ENCODE results near the gene FASTK. TPM values are rescaled to one million over a fixed set of nuclear protein-coding genes. Genes with fewer than 3 reads are reported as not detected.

The FASTK gene
- total and polyA plus RNA-seq, 2 donors (not counting 3 experiments of a cell fraction or from before 2014, with no cell fraction given), result 73.3 to 113 TPM

- TF ChIP-seq FOS (IDR thresholded peaks at IDR 0.05; ENCODE audit: borderline replicate concordance, insufficient read depth, low read length), result no peak
- TF ChIP-seq GATA2 (IDR thresholded peaks at IDR 0.05; ENCODE audit: insufficient read depth, insufficient read length, low read depth, low read length), result no peak
- TF ChIP-seq JUN (IDR thresholded peaks at IDR 0.05; ENCODE audit: borderline replicate concordance, insufficient read depth, insufficient read length, low read depth), result no peak
- no peak for TF ChIP-seq EZH2 (IDR thresholded peaks at IDR 0.05; ENCODE audit: borderline replicate concordance, low read depth, low read length, severe bottlenecking)
- no peak for TF ChIP-seq POLR2A (IDR thresholded peaks at IDR 0.05; ENCODE audit: low read depth, low read length)
- TF ChIP-seq MYC (IDR thresholded peaks at IDR 0.05; ENCODE audit: low read depth, low read length), result no peak
- TF ChIP-seq POLR2AphosphoS5 (IDR thresholded peaks at IDR 0.05; ENCODE audit: insufficient read depth, low read depth, low read length), result no peak
- TF ChIP-seq, protein P1, sequence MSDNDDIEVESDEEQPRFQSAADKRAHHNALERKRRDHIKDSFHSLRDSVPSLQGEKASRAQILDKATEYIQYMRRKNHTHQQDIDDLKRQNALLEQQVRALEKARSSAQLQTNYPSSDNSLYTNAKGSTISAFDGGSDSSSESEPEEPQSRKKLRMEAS (IDR thresholded peaks at IDR 0.05; ENCODE audit: insufficient read depth, insufficient read length), result no peak
- TF ChIP-seq, protein P2, sequence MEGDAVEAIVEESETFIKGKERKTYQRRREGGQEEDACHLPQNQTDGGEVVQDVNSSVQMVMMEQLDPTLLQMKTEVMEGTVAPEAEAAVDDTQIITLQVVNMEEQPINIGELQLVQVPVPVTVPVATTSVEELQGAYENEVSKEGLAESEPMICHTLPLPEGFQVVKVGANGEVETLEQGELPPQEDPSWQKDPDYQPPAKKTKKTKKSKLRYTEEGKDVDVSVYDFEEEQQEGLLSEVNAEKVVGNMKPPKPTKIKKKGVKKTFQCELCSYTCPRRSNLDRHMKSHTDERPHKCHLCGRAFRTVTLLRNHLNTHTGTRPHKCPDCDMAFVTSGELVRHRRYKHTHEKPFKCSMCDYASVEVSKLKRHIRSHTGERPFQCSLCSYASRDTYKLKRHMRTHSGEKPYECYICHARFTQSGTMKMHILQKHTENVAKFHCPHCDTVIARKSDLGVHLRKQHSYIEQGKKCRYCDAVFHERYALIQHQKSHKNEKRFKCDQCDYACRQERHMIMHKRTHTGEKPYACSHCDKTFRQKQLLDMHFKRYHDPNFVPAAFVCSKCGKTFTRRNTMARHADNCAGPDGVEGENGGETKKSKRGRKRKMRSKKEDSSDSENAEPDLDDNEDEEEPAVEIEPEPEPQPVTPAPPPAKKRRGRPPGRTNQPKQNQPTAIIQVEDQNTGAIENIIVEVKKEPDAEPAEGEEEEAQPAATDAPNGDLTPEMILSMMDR (IDR thresholded peaks at IDR 0.05; ENCODE audit: extremely low read depth in 1 of 2, insufficient read depth in 1 of 2, low read depth in 1 of 2, low read length in 2 of 2), result no peak
- dilution Hi-C loops (cut with MboI; ENCODE audit: extremely low pct_ligation_motif_present, low sequenced_read_pairs) (no loop called here), intact Hi-C loops (cut with micrococcal nuclease) (no loop called here)
- peaks cover 34% of the 10 kb centered on the region for H3K4me1 ChIP-seq (ENCODE audit: control insufficient read depth, extremely low read depth, insufficient read depth, low read length)
- H3K36me3 ChIP-seq (ENCODE audit: control insufficient read depth in 2 of 2, extremely low read depth in 1 of 2, insufficient read depth in 2 of 2, low read length in 2 of 2), result peaks cover 2 to 15% of the 10 kb centered on the region in 2 experiments
- H3K9ac ChIP-seq (replicated peaks; ENCODE audit: extremely low read depth, insufficient read depth, low read length), result peak overlapping the region; percentile 88
- H3K27ac ChIP-seq (ENCODE audit: insufficient read depth, low read depth, low read length), result no peak overlapping the region
- DNase-seq (ENCODE audit: low read depth, low spot score) (no peak), FAIRE-seq (no peak)
- no TSS peak for BruUV-seq (replicated peaks)
- H3K9me1 ChIP-seq (replicated peaks; ENCODE audit: control insufficient read depth, extremely low read depth, insufficient read depth, low read length), result no peaks in the 10 kb centered on the region
- no peaks in the 10 kb centered on the region for H4K20me1 ChIP-seq (replicated peaks; ENCODE audit: control insufficient read depth, extremely low read depth, insufficient read depth, low read length)
- ChIA-PET POLR2A (no interaction called here), CTCF (no interaction called here)
- no peak overlapping the region for H2AFZ ChIP-seq (ENCODE audit: low read depth, low read length)
- peak overlapping the region in 2 of 3 experiments; percentile 53 to 75 for H3K4me3 ChIP-seq (replicated peaks in 1 of 3; ENCODE audit: insufficient read depth in 1 of 3, low read depth in 1 of 3, low read length in 3 of 3)
- H3K4me2 ChIP-seq (ENCODE audit: insufficient read depth, low read length), result peak overlapping the region; percentile 69
- peaks cover 28% of the 10 kb centered on the region for H3K79me2 ChIP-seq (ENCODE audit: control insufficient read depth, insufficient read depth, low read length)
- no peaks in the 10 kb centered on the region for H3K9me3 ChIP-seq (replicated peaks; ENCODE audit: control insufficient read depth, insufficient read depth, low read length)
- H3K27me3 ChIP-seq (ENCODE audit: control insufficient read depth in 2 of 2, insufficient read depth in 2 of 2, low read length in 2 of 2), result no peaks in the 10 kb centered on the region
These were observed 1.3 kb downstream of the FASTK start for GRCh38 chr7:151079199-151079910.
